Testis (tissue), 3 donors: Measurements from ENCODE around the gene POU2AF1. TPM values are rescaled to one million over a fixed set of nuclear protein-coding genes. Genes with fewer than 3 reads are reported as not detected.
A peak's percentile ranks its signal among the peaks of the same experiment; 100 is the strongest.

Experiments used
- DNase-seq: peaks from one replicate; pipeline ENCODE4 v3.0.0-alpha.2; 2019
- H3K27ac ChIP-seq, 2 donors: fragments of 200-600 bp; sonication (generic); one replicate each; pipeline ENCODE4 v1.5.1; 2019
- H3K27me3 ChIP-seq: fragments of 200-600 bp; sonication (generic); one replicate; pipeline ENCODE4 v1.5.1; 2019
- H3K36me3 ChIP-seq: fragments of 200-600 bp; sonication (generic); one replicate; pipeline ENCODE4 v1.5.1; 2017; ENCODE audit warnings: low read depth; ENCODE audit errors: missing control alignments
- H3K4me1 ChIP-seq: fragments of 200-600 bp; sonication (generic); one replicate; pipeline ENCODE4 v1.5.1; 2019
- H3K4me3 ChIP-seq, 2 donors: fragments of 200-600 bp; sonication (generic); one replicate each; pipeline ENCODE4 v1.5.1; 2017 to 2019
- H3K9me3 ChIP-seq: fragments of 200-600 bp; sonication (generic); one replicate; pipeline ENCODE4 v1.5.1; 2017
- CTCF ChIP-seq, 3 experiments: fragments of 450-650 bp in 2 of 3; fragments of 200-600 bp in 1 of 3; sonication (generic) in 1 of 3; IDR thresholded peaks; one replicate each; pipeline ENCODE4 v1.5.1; 2016 to 2019; ENCODE audit warnings: antibody characterized with exemption in 3 of 3, mild to moderate bottlenecking in 2 of 3, moderate library complexity in 1 of 3
- POLR2A ChIP-seq: fragments of 450-650 bp; IDR thresholded peaks from one replicate; pipeline ENCODE4 v1.6.1; 2017; ENCODE audit warnings: antibody characterized with exemption, mild to moderate bottlenecking, moderate library complexity
- WGBS, 2 donors: methylation state at CpG; one replicate each; pipeline ENCODE4 v1.1.5; 2018; 5-methylcytosine and 5-hydroxymethylcytosine counted together
- intact Hi-C: fragments of 100-400 bp; cut with DNase I; formaldehyde crosslinking; loops from one replicate; pipeline ENCODE4 v1.15.1; 2023; ENCODE audit warnings: low total_unique reads
- polyA plus RNA-seq: library from polyadenylated mRNA; stranded (reverse); fragments of 350-450 nt; fragmentation: Illumina TruSeq; extraction: RNeasy Lipid Tissue Mini Kit (QIAGEN cat#74804); gene quantifications from one replicate; pipeline ENCODE4 v1.2.3, GENCODE V29; 2014; ENCODE audit warnings: low read depth, low replicate concordance; ENCODE audit not compliant: insufficient read depth
- total RNA-seq, 2 donors: library from RNA; depleted of rRNA; stranded (reverse); fragments of >200 nt; gene quantifications; one replicate each; pipeline ENCODE4 v1.2.3, GENCODE V29; 2016

The POU2AF1 gene
- total and polyA plus RNA-seq, 3 donors from 2014 or later = 2.7 to 4.6 (median 2.8) TPM

GRCh38 chr11:111416231-111416960 lies 37.3 kb upstream of the POU2AF1 start:
- H3K27me3 ChIP-seq = no peaks in the 10 kb centered on the region
- peaks cover 32% of the 10 kb centered on the region for H3K4me1 ChIP-seq
- H3K36me3 ChIP-seq = no peaks in the 10 kb centered on the region
- H3K9me3 ChIP-seq = no peaks in the 10 kb centered on the region
- H3K27ac ChIP-seq = peak overlapping the region in 1 of 2 donors; percentile 25
- DNase-seq = no peak
- intact Hi-C loops = no loop called here
- WGBS, 2 donors = 84 to 88% methylated on average over 16 of the region's 16 CpGs
- H3K4me3 ChIP-seq = no peak overlapping the region
- no peak for TF ChIP-seq CTCF (IDR thresholded peaks at IDR 0.05)
- no peak for TF ChIP-seq POLR2A

- intact Hi-C loops = no loop called here
- no peaks in the 10 kb centered on the region for H3K36me3 ChIP-seq
- no peaks in the 10 kb centered on the region for H3K9me3 ChIP-seq
- no peak overlapping the region for H3K4me3 ChIP-seq
- DNase-seq = no peak
- H3K4me1 ChIP-seq = peaks cover 32% of the 10 kb centered on the region
- H3K27me3 ChIP-seq = no peaks in the 10 kb centered on the region
- H3K27ac ChIP-seq = no peak overlapping the region
- TF ChIP-seq POLR2A (no peak), CTCF (IDR thresholded peaks at IDR 0.05) (no peak)
- 72 to 88% methylated on average over 3 of the region's 3 CpGs for WGBS, 2 donors
Measured at GRCh38 chr11:111414936-111415335, 35.9 kb upstream of the POU2AF1 start.

- no peak overlapping the region for H3K4me3 ChIP-seq
- peaks cover 27% of the 10 kb centered on the region for H3K4me1 ChIP-seq
- no peaks in the 10 kb centered on the region for H3K9me3 ChIP-seq
- no peak overlapping the region for H3K27ac ChIP-seq
- WGBS, 2 donors = 69 to 84% methylated on average over 9 of the region's 9 CpGs
- no peaks in the 10 kb centered on the region for H3K27me3 ChIP-seq
- TF ChIP-seq POLR2A (no peak), CTCF (IDR thresholded peaks at IDR 0.05) (no peak)
- H3K36me3 ChIP-seq = no peaks in the 10 kb centered on the region
- intact Hi-C loops = no loop called here
- DNase-seq = no peak
Measured at GRCh38 chr11:111414267-111414931, 35.3 kb upstream of the POU2AF1 start.

GRCh38 chr11:111413849-111414248 lies 34.8 kb upstream of the POU2AF1 start:
- no peaks in the 10 kb centered on the region for H3K9me3 ChIP-seq
- WGBS, 2 donors = 81 to 82% methylated on average over 7 of the region's 7 CpGs
- TF ChIP-seq POLR2A = no peak
- no peak for TF ChIP-seq CTCF (IDR thresholded peaks at IDR 0.05)

More at GRCh38 chr11:111413849-111414248, 34.8 kb upstream of the POU2AF1 start:
- no peaks in the 10 kb centered on the region for H3K27me3 ChIP-seq
- intact Hi-C loops = no loop called here
- no peak overlapping the region for H3K27ac ChIP-seq
- no peak for DNase-seq
- H3K4me1 ChIP-seq = peaks cover 22% of the 10 kb centered on the region
- no peaks in the 10 kb centered on the region for H3K36me3 ChIP-seq
- no peak overlapping the region for H3K4me3 ChIP-seq
